H9 (cell line): Measurements from ENCODE around the gene UMPS. TPM values are rescaled to one million over a fixed set of nuclear protein-coding genes. Genes with fewer than 3 reads are reported as not detected.

Source experiments
- DNase-seq: peaks from one replicate; pipeline ENCODE4 v3.0.0-alpha.2; 2017
- H2AFZ ChIP-seq: one replicate; pipeline ENCODE4 v1.6.1; 2013; ENCODE audit warnings: mild to moderate bottlenecking, low read length, control low read depth, moderate library complexity
- H2AK5ac ChIP-seq: 2 replicates; pipeline ENCODE4 v1.6.1; 2013; ENCODE audit warnings: low read length, control low read depth, mixed read lengths; ENCODE audit not compliant: insufficient read length
- H2BK120ac ChIP-seq: one replicate; pipeline ENCODE4 v1.6.1; 2013; ENCODE audit warnings: low read depth, mild to moderate bottlenecking, low read length, control low read depth, inconsistent platforms; ENCODE audit not compliant: poor library complexity, severe bottlenecking
- H2BK12ac ChIP-seq: 2 replicates; pipeline ENCODE4 v1.6.1; 2013; ENCODE audit warnings: low read length, control low read depth, mixed read lengths, low read depth; ENCODE audit not compliant: insufficient read length
- H2BK15ac ChIP-seq: 2 replicates; pipeline ENCODE4 v1.6.1; 2013; ENCODE audit warnings: low read depth, low read length, control low read depth
- H2BK20ac ChIP-seq: one replicate; pipeline ENCODE4 v1.6.1; 2013; ENCODE audit warnings: low read depth, mild to moderate bottlenecking, low read length, control low read depth, inconsistent platforms; ENCODE audit not compliant: poor library complexity, severe bottlenecking
- H2BK5ac ChIP-seq: 2 replicates; pipeline ENCODE4 v1.6.1; 2013; ENCODE audit warnings: low read length, control low read depth, mixed read lengths; ENCODE audit not compliant: insufficient read length
- H3K14ac ChIP-seq: 2 replicates; pipeline ENCODE4 v1.6.1; 2013; ENCODE audit warnings: low read length, control low read depth; ENCODE audit not compliant: insufficient read depth
- H3K18ac ChIP-seq: 2 replicates; pipeline ENCODE4 v1.6.1; 2013; ENCODE audit warnings: low read depth, mild to moderate bottlenecking, mixed read lengths, low read length, control low read depth; ENCODE audit not compliant: insufficient read length
- H3K23ac ChIP-seq: 2 replicates; pipeline ENCODE4 v1.6.1; 2013; ENCODE audit warnings: low read length, control low read depth, mixed read lengths, low read depth; ENCODE audit not compliant: insufficient read length
- H3K23me2 ChIP-seq: 2 replicates; pipeline ENCODE4 v1.6.1; 2013; ENCODE audit warnings: low read depth, mild to moderate bottlenecking, mixed read lengths, low read length, control low read depth; ENCODE audit not compliant: insufficient read length, poor library complexity, severe bottlenecking
- H3K27ac ChIP-seq: 2 replicates; pipeline ENCODE4 v1.5.1; 2013; ENCODE audit warnings: low read length, control low read depth, mixed read lengths, low read depth; ENCODE audit not compliant: insufficient read length
- H3K27me3 ChIP-seq: 2 replicates; pipeline ENCODE4 v1.6.1; 2013; ENCODE audit warnings: low read length, control low read depth, inconsistent platforms; ENCODE audit not compliant: insufficient read depth
- H3K4ac ChIP-seq: 2 replicates; pipeline ENCODE4 v1.6.1; 2013; ENCODE audit warnings: low read depth, mild to moderate bottlenecking, control low read depth, inconsistent platforms, low read length, moderate library complexity
- H3K4me1 ChIP-seq: 2 replicates; pipeline ENCODE4 v1.6.1; 2013; ENCODE audit warnings: low read length, control low read depth, inconsistent platforms; ENCODE audit not compliant: insufficient read depth
- H3K4me2 ChIP-seq: 2 replicates; pipeline ENCODE4 v1.6.1; 2013; ENCODE audit warnings: low read length, control low read depth, mixed read lengths; ENCODE audit not compliant: insufficient read length, insufficient read depth
- H3K56ac ChIP-seq: 2 replicates; pipeline ENCODE4 v1.6.1; 2013; ENCODE audit warnings: low read depth, mild to moderate bottlenecking, mixed read lengths, low read length, control low read depth; ENCODE audit not compliant: insufficient read length
- H3K79me1 ChIP-seq: 2 replicates; pipeline ENCODE4 v1.6.1; 2013; ENCODE audit warnings: low read depth, mild to moderate bottlenecking, moderate library complexity, low read length, control low read depth, inconsistent platforms; ENCODE audit not compliant: insufficient read depth, poor library complexity, severe bottlenecking
- H3K79me2 ChIP-seq: 2 replicates; pipeline ENCODE4 v1.6.1; 2013; ENCODE audit warnings: low read length, control low read depth, inconsistent platforms; ENCODE audit not compliant: insufficient read depth
- H3K9ac ChIP-seq: 2 replicates; pipeline ENCODE4 v1.6.1; 2013; ENCODE audit warnings: low read length, control low read depth, mixed read lengths; ENCODE audit not compliant: insufficient read length; ENCODE audit errors: extremely low read depth
- H3K9me3 ChIP-seq: one replicate; pipeline ENCODE4 v1.6.1; 2013; ENCODE audit warnings: low read depth, low read length, inconsistent platforms; ENCODE audit not compliant: control insufficient read depth
- H3T11ph ChIP-seq: one replicate; pipeline ENCODE4 v1.6.1; 2013; ENCODE audit warnings: mild to moderate bottlenecking, low read length, control low read depth, inconsistent platforms
- H4K20me1 ChIP-seq: one replicate; pipeline ENCODE4 v1.6.1; 2013; ENCODE audit not compliant: control insufficient read depth, insufficient read length, insufficient read depth
- H4K5ac ChIP-seq: 2 replicates; pipeline ENCODE4 v1.6.1; 2013; ENCODE audit warnings: low read depth, mild to moderate bottlenecking, mixed read lengths, low read length, control low read depth; ENCODE audit not compliant: insufficient read length
- H4K8ac ChIP-seq: replicated peaks from 2 replicates; pipeline ENCODE4 v1.6.1; 2013; ENCODE audit warnings: low read length, control low read depth, mixed read lengths, low read depth; ENCODE audit not compliant: insufficient read length
- H4K91ac ChIP-seq: 2 replicates; pipeline ENCODE4 v1.6.1; 2013; ENCODE audit warnings: low read depth, mild to moderate bottlenecking, moderate library complexity, mixed read lengths, low read length, control low read depth; ENCODE audit not compliant: insufficient read length
- H3K27ac Mint-ChIP-seq, 3 experiments: 2 replicates in 2 of 3; 3 replicates in 1 of 3; pipeline ENCODE4 v1.8.0; 2020 to 2021; ENCODE audit warnings: mixed read lengths in 3 of 3, mild to moderate bottlenecking in 1 of 3, moderate library complexity in 1 of 3
- H3K27me3 Mint-ChIP-seq: 2 replicates; pipeline ENCODE4 v1.8.0; 2021; ENCODE audit warnings: low read depth, mild to moderate bottlenecking, moderate library complexity, mixed read lengths
- H3K36me3 Mint-ChIP-seq, 3 experiments: 2 replicates in 2 of 3; 3 replicates in 1 of 3; pipeline ENCODE4 v1.8.0; 2020 to 2021; ENCODE audit warnings: low read depth in 3 of 3, mixed read lengths in 3 of 3; ENCODE audit not compliant: insufficient read depth in 1 of 3
- H3K4me1 Mint-ChIP-seq, 2 experiments: 2 replicates each; pipeline ENCODE4 v1.8.0; 2020; ENCODE audit warnings: mixed read lengths in 2 of 2
- H3K4me3 Mint-ChIP-seq, 2 experiments: 2 replicates in 1 of 2; 3 replicates in 1 of 2; pipeline ENCODE4 v1.8.0; 2020 to 2021; ENCODE audit warnings: mild to moderate bottlenecking in 2 of 2, mixed read lengths in 2 of 2, moderate library complexity in 1 of 2
- H3K9me3 Mint-ChIP-seq, 2 experiments: 2 replicates in 1 of 2; 3 replicates in 1 of 2; pipeline ENCODE4 v1.8.0; 2020; ENCODE audit warnings: mild to moderate bottlenecking in 2 of 2, mixed read lengths in 2 of 2, moderate library complexity in 1 of 2
- WGBS: extraction: QIAGEN DNeasy Blood & Tissue Kit; methylation state at CpG from one replicate; pipeline ENCODE4 v1.1.7; 2013; ENCODE audit warnings: missing lambda C conversion rate, low lambda C conversion rate, mixed read lengths; ENCODE audit not compliant: insufficient read length; ENCODE audit errors: extremely low coverage; 5-methylcytosine and 5-hydroxymethylcytosine counted together
- total RNA-seq: library from RNA; stranded (reverse); gene quantifications from 2 replicates; pipeline ENCODE4 v1.2.1, GENCODE V29; 2021
- TF ChIP-seq, protein P1 (sequence below): fragments of 200-600 bp; sonication (generic); conservative IDR thresholded peaks from 3 replicates; pipeline ENCODE4 v1.8.0; 2021; ENCODE audit warnings: antibody characterized with exemption, mild to moderate bottlenecking

UMPS gene
- total RNA-seq, 1 experiment from 2014 or later: 65.4 TPM

DNA sequence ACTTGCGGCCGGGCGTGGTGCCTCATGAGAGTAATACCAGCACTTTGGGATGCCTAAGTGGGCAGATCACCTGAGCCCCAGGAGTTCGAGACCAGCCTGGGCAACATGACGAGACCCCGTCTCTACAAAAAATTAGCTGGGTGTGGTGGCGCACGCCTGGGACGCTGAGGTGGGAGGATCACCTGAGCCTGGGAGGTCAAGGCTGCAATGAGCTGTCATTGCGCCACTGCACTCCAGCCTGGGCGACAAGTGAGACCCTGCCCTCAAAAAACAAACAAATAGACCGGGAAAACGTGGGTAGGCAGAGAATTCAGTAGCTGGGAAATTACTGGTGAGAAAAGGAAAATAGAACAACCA, 667 bp downstream of the UMPS start:
- peaks cover 9 to 20% (median 13%) of the 10 kb centered on the region in 3 experiments; a peak in 6 of 7 replicates for H3K36me3 Mint-ChIP-seq
- Histone ChIP-seq H3K4me2 (peak overlapping the region; percentile 70), H3T11ph (no peak overlapping the region), H4K5ac (no peak overlapping the region), H3K4me1 (no peaks in the 10 kb centered on the region), H3K27me3 (no peaks in the 10 kb centered on the region), H3K9ac (peak overlapping the region; percentile 99), H3K79me2 (peaks cover 22% of the 10 kb centered on the region), H3K9me3 (no peaks in the 10 kb centered on the region), H2BK120ac (no peak overlapping the region), H3K79me1 (peaks cover 9% of the 10 kb centered on the region), H3K18ac (peak overlapping the region; percentile 98), H4K91ac (peak overlapping the region; percentile 8), H2BK20ac (no peak overlapping the region), H2AK5ac (no peak overlapping the region), H3K27ac (no peak overlapping the region), H2AFZ (no peak overlapping the region), H3K4ac (peak overlapping the region; percentile 61), H4K8ac (no peak overlapping the region), H3K23ac (no peak overlapping the region), H4K20me1 (no peaks in the 10 kb centered on the region), H2BK12ac (no peak overlapping the region), H3K56ac (no peak overlapping the region), H3K23me2 (peaks cover 2% of the 10 kb centered on the region), H2BK15ac (no peak overlapping the region), H2BK5ac (no peak overlapping the region), H3K14ac (peak overlapping the region; percentile 98; the same call in 1 of the 2 replicates)
- WGBS: no CpG with 5 or more reads among the region's 13 CpGs
- no peaks in the 10 kb centered on the region for H3K9me3 Mint-ChIP-seq
- peak overlapping the region; percentile 98 to 100 for H3K4me3 Mint-ChIP-seq
- H3K27me3 Mint-ChIP-seq: peaks cover 28% of the 10 kb centered on the region
- TF ChIP-seq, protein P1, sequence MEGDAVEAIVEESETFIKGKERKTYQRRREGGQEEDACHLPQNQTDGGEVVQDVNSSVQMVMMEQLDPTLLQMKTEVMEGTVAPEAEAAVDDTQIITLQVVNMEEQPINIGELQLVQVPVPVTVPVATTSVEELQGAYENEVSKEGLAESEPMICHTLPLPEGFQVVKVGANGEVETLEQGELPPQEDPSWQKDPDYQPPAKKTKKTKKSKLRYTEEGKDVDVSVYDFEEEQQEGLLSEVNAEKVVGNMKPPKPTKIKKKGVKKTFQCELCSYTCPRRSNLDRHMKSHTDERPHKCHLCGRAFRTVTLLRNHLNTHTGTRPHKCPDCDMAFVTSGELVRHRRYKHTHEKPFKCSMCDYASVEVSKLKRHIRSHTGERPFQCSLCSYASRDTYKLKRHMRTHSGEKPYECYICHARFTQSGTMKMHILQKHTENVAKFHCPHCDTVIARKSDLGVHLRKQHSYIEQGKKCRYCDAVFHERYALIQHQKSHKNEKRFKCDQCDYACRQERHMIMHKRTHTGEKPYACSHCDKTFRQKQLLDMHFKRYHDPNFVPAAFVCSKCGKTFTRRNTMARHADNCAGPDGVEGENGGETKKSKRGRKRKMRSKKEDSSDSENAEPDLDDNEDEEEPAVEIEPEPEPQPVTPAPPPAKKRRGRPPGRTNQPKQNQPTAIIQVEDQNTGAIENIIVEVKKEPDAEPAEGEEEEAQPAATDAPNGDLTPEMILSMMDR: no peak
- H3K4me1 Mint-ChIP-seq: peaks cover 12 to 22% of the 10 kb centered on the region in 2 experiments
- H3K27ac Mint-ChIP-seq: peak overlapping the region; percentile 98 to 100 (median 99); a peak in 6 of 7 replicates
- no peak for DNase-seq
